K562 (cell line): Measurements from ENCODE around the gene NEK5. TPM values are rescaled to one million over a fixed set of nuclear protein-coding genes. Genes with fewer than 3 reads are reported as not detected.

Experiments used
- CBX1 ChIP-seq: sonication (generic); IDR thresholded peaks from 2 replicates; pipeline ENCODE4 v1.6.1; 2016; ENCODE audit warnings: antibody characterized with exemption, low read depth, mild to moderate bottlenecking
- DPF2 ChIP-seq: fragments of 450-650 bp; IDR thresholded peaks from 2 replicates; pipeline ENCODE4 v1.6.1; 2016
- ERF ChIP-seq: fragments of 450-650 bp; formaldehyde crosslinking; IDR thresholded peaks from 2 replicates; pipeline ENCODE4 v1.4.0; 2020; ENCODE audit warnings: mild to moderate bottlenecking, mixed read lengths
- FOXJ3 ChIP-seq: sonication (generic); formaldehyde crosslinking; IDR thresholded peaks from 2 replicates; pipeline ENCODE4 v1.4.0; 2020; ENCODE audit warnings: mild to moderate bottlenecking, missing genetic modification reagents
- GABPA ChIP-seq: fragments of 200-800 bp; sonication (Bioruptor generic); conservative IDR thresholded peaks from 2 replicates; pipeline ENCODE4 v1.6.1; 2016; ENCODE audit warnings: low read depth, missing genetic modification characterization, missing compliant biosample characterization
- HMG20A ChIP-seq: fragments of 450-650 bp; formaldehyde crosslinking; conservative IDR thresholded peaks from 2 replicates; pipeline ENCODE4 v1.4.0; 2020; ENCODE audit warnings: mild to moderate bottlenecking, mixed read lengths
- PHF8 ChIP-seq: fragments of 200-600 bp; sonication (generic); IDR thresholded peaks from 2 replicates; pipeline ENCODE4 v1.6.1; 2012; ENCODE audit warnings: mixed run types, mild to moderate bottlenecking, inconsistent platforms, low read length, moderate library complexity, borderline replicate concordance
- RCOR1 ChIP-seq, 2 experiments: IDR thresholded peaks; 2 replicates each; pipeline ENCODE4 v1.6.1; 2012; ENCODE audit warnings: low read depth in 2 of 2, low read length in 2 of 2, borderline replicate concordance in 1 of 2, improper control_type of control experiment in 1 of 2
- RFX5 ChIP-seq: IDR thresholded peaks from 2 replicates; pipeline ENCODE4 v1.6.1; 2011; ENCODE audit warnings: low read depth, mild to moderate bottlenecking, improper control_type of control experiment, low read length
- SETDB1 ChIP-seq: IDR thresholded peaks from one replicate; pipeline ENCODE4 v1.6.1; 2012; ENCODE audit warnings: low read length, control low read depth, inconsistent platforms
- SIX5 ChIP-seq, 2 experiments: IDR thresholded peaks; 2 replicates each; pipeline ENCODE4 v1.6.1; 2011; ENCODE audit warnings: low read length in 2 of 2, borderline replicate concordance in 1 of 2, low read depth in 1 of 2, mild to moderate bottlenecking in 1 of 2, moderate library complexity in 1 of 2; ENCODE audit not compliant: insufficient read depth in 1 of 2
- SOX6 ChIP-seq: fragments of 450-650 bp; IDR thresholded peaks from 2 replicates; pipeline ENCODE4 v1.6.1; 2014; ENCODE audit warnings: mild to moderate bottlenecking
- SRSF1 ChIP-seq: fragments of 200-400 bp; formaldehyde crosslinking; IDR thresholded peaks from 2 replicates; pipeline ENCODE4 v1.6.1; 2017; ENCODE audit warnings: mild to moderate bottlenecking, low read depth, low read length, moderate library complexity
- TEAD4 ChIP-seq, 2 experiments: sonication (generic) in 1 of 2; formaldehyde crosslinking in 1 of 2; IDR thresholded peaks; 2 replicates each; pipeline versions ENCODE4 v1.6.1 to v1.8.0; 2012 to 2022; ENCODE audit warnings: borderline replicate concordance in 1 of 2, inconsistent platforms in 1 of 2, low read length in 1 of 2, mild to moderate bottlenecking in 1 of 2, missing genetic modification reagents in 1 of 2
- ZNF57 ChIP-seq: fragments of 450-650 bp; formaldehyde crosslinking; IDR thresholded peaks from 2 replicates; pipeline ENCODE4 v1.4.0; 2020; ENCODE audit warnings: mild to moderate bottlenecking, moderate library complexity
- ZNF76 ChIP-seq: fragments of 250-450 bp; sonication (Bioruptor Pico); IDR thresholded peaks from 2 replicates; pipeline ENCODE4 v1.4.0; 2020; ENCODE audit warnings: mild to moderate bottlenecking, moderate library complexity, borderline replicate concordance
- ZNF766 ChIP-seq: fragments of 200-800 bp; sonication (Bioruptor generic); conservative IDR thresholded peaks from 2 replicates; pipeline ENCODE4 v1.6.1; 2016; ENCODE audit warnings: missing genetic modification characterization, missing compliant biosample characterization
- polyA plus RNA-seq, 8 experiments: library from polyadenylated mRNA; depleted of rRNA in 4 of 8; stranded (reverse) in 5 of 8; unstranded in 3 of 8; fragments of >200 nt; fragmentation: Nextera tagmentation in 2 of 8; fragmentation: Illumina TruSeq in 1 of 8; extraction: Ambion mirVana in 2 of 8; extraction: Trizol in 1 of 8; gene quantifications; 2 replicates each; pipeline versions ENCODE4 v1.2.1 to v1.2.3, GENCODE V29; 2011 to 2014; ENCODE audit warnings: inconsistent platforms in 1 of 8, missing spikeins in 1 of 8
- total RNA-seq, 7 experiments: library from RNA; depleted of rRNA in 6 of 7; stranded (reverse); fragments of >200 nt in 6 of 7; fragmentation: Illumina TruSeq in 2 of 7; extraction: Trizol in 2 of 7; gene quantifications; 2 replicates each; pipeline versions ENCODE4 v1.2.1 to v1.2.3, GENCODE V29; 2011 to 2021; ENCODE audit warnings: low replicate concordance in 1 of 7
- TF ChIP-seq, protein P1 (sequence below): fragments of 250-450 bp; sonication (Bioruptor Pico); IDR thresholded peaks from 2 replicates; pipeline ENCODE4 v1.5.0; 2022; ENCODE audit warnings: mild to moderate bottlenecking
- TF ChIP-seq, protein P2 (sequence below): sonication (generic); formaldehyde crosslinking; IDR thresholded peaks from 2 replicates; pipeline ENCODE4 v1.8.1; 2023; ENCODE audit warnings: mild to moderate bottlenecking, missing genetic modification reagents, moderate library complexity
- TF ChIP-seq, protein P3 (sequence below): fragments of 450-650 bp; IDR thresholded peaks from 2 replicates; pipeline ENCODE4 v1.6.1; 2017; ENCODE audit warnings: mild to moderate bottlenecking, moderate library complexity
- TF ChIP-seq, protein P4 (sequence below), 2 experiments: IDR thresholded peaks; 2 replicates each; pipeline ENCODE4 v1.6.1; 2011; ENCODE audit warnings: borderline replicate concordance in 1 of 2, control low read depth in 1 of 2, low read depth in 1 of 2, low read length in 1 of 2, mild to moderate bottlenecking in 1 of 2, mixed read lengths in 1 of 2, moderate library complexity in 1 of 2; ENCODE audit not compliant: insufficient read depth in 1 of 2, insufficient read length in 1 of 2, poor library complexity in 1 of 2, severe bottlenecking in 1 of 2; ENCODE audit errors: extremely low read depth in 1 of 2

Gene NEK5
- total and polyA plus RNA-seq, 9 of the 15 experiments (the other 6 are each of a cell fraction or from before 2014, with no cell fraction given): 0.09 to 0.44 (median 0.33) TPM

DNA sequence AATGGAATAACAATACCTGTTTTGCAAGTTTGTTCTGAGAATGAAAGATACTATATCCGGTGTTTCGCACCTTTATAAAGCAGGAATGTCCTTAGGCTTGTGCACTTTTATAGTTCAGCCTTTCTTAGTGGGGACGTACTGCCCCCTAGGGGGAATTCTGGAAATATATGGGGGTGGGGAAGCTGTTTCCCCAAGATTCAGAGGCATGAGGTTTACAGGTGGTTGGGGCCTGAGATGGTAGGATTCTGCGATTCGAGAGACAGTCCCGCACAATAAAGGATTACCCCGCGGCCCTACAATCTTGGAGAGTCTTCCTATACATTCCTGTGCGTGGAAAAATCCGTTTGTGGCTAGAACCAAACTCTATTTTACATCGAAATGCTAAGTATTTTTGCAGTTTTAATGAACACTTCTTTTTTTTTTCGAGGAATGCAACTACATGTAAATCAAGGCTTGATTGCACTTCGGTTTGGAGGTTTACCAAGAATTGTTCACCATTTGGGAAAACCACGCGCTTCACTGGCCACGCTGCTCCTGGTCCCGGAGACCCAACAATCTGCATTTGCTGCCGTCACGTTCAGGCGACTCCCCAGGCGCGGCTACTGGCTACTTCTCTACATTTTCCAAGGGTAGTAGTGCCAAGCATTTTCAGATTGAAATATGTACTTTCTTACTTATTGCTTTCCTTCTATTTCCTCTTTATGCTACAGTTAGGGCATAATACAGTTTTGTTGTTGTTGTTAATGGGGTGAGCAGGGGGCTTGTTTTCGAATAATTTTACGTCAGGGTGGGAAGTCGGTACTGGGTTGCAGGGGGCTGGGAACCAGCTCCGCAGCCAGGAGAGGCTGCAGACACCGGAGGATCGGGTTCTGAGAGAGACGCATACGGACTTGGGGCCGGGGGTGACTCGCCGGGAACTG is 830 bp downstream of the NEK5 start (continued):
- TF ChIP-seq, protein P1, sequence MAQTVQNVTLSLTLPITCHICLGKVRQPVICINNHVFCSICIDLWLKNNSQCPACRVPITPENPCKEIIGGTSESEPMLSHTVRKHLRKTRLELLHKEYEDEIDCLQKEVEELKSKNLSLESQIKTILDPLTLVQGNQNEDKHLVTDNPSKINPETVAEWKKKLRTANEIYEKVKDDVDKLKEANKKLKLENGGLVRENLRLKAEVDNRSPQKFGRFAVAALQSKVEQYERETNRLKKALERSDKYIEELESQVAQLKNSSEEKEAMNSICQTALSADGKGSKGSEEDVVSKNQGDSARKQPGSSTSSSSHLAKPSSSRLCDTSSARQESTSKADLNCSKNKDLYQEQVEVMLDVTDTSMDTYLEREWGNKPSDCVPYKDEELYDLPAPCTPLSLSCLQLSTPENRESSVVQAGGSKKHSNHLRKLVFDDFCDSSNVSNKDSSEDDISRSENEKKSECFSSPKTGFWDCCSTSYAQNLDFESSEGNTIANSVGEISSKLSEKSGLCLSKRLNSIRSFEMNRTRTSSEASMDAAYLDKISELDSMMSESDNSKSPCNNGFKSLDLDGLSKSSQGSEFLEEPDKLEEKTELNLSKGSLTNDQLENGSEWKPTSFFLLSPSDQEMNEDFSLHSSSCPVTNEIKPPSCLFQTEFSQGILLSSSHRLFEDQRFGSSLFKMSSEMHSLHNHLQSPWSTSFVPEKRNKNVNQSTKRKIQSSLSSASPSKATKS: no peak
- TF ChIP-seq PHF8: no peak
- TF ChIP-seq DPF2: 0 out of 2 replicates have a peak, but pooled peaks have one; percentile 6
- TF ChIP-seq, protein P2, sequence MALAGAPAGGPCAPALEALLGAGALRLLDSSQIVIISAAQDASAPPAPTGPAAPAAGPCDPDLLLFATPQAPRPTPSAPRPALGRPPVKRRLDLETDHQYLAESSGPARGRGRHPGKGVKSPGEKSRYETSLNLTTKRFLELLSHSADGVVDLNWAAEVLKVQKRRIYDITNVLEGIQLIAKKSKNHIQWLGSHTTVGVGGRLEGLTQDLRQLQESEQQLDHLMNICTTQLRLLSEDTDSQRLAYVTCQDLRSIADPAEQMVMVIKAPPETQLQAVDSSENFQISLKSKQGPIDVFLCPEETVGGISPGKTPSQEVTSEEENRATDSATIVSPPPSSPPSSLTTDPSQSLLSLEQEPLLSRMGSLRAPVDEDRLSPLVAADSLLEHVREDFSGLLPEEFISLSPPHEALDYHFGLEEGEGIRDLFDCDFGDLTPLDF (CRISPR knock-in tag): no peak
- TF ChIP-seq RCOR1 (IDR thresholded peaks at IDR 0.05; ENCODE audit: borderline replicate concordance in 1 of 2, low read depth in 2 of 2, low read length in 2 of 2): no peak
- no peak for TF ChIP-seq ERF
- TF ChIP-seq TEAD4 (IDR thresholded peaks at IDR 0.05; ENCODE audit: low read length): 0 out of 2 replicates have a peak, but pooled peaks have one; percentile 22
- TF ChIP-seq TEAD4 (CRISPR knock-in tag; IDR thresholded peaks at IDR 0.05; ENCODE audit: borderline replicate concordance): no peak
- TF ChIP-seq FOXJ3 (CRISPR knock-in tag): no peak
- TF ChIP-seq ZNF76 (CRISPR knock-in tag): no peak
- TF ChIP-seq, protein P3, sequence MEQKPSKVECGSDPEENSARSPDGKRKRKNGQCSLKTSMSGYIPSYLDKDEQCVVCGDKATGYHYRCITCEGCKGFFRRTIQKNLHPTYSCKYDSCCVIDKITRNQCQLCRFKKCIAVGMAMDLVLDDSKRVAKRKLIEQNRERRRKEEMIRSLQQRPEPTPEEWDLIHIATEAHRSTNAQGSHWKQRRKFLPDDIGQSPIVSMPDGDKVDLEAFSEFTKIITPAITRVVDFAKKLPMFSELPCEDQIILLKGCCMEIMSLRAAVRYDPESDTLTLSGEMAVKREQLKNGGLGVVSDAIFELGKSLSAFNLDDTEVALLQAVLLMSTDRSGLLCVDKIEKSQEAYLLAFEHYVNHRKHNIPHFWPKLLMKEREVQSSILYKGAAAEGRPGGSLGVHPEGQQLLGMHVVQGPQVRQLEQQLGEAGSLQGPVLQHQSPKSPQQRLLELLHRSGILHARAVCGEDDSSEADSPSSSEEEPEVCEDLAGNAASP: no peak
- TF ChIP-seq GABPA (tag): 0 out of 2 replicates have a peak, but pooled peaks have one; percentile 12
- no peak for TF ChIP-seq ZNF57 (CRISPR knock-in tag)
- TF ChIP-seq SOX6: no peak
- TF ChIP-seq SRSF1: no peak
- TF ChIP-seq ZNF766 (CRISPR knock-in tag): no peak
- TF ChIP-seq SETDB1: no peak
- TF ChIP-seq, protein P4, sequence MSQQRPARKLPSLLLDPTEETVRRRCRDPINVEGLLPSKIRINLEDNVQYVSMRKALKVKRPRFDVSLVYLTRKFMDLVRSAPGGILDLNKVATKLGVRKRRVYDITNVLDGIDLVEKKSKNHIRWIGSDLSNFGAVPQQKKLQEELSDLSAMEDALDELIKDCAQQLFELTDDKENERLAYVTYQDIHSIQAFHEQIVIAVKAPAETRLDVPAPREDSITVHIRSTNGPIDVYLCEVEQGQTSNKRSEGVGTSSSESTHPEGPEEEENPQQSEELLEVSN (IDR thresholded peaks at IDR 0.05; ENCODE audit: borderline replicate concordance in 1 of 2, extremely low read depth in 1 of 2, insufficient read depth in 1 of 2, insufficient read length in 1 of 2, low read depth in 1 of 2, low read length in 1 of 2, poor library complexity in 1 of 2, severe bottlenecking in 1 of 2): peak in 1 of 2 experiments; percentile 16
- TF ChIP-seq HMG20A (CRISPR knock-in tag): no peak
- TF ChIP-seq RFX5: no peak
- TF ChIP-seq CBX1: no peak
- no peak for TF ChIP-seq SIX5 (IDR thresholded peaks at IDR 0.05; ENCODE audit: borderline replicate concordance in 1 of 2, insufficient read depth in 1 of 2, low read depth in 1 of 2, low read length in 2 of 2)
